Stimulated activated CD8-positive, alpha-beta memory T cell treated with anti-CD3 and anti-CD28 coated beads, Interleukin-4, amount 100 ng/mL, for 48 hours (primary cell): ENCODE measurements around the gene GAN.

Source experiments
- DNase-seq: peaks from one replicate; pipeline ENCODE4 v3.0.0-alpha.2; 2020

Gene GAN

GRCh38 chr16:81360135-81360534 is 45.4 kb downstream of the GAN start:
- no peak for DNase-seq

GRCh38 chr16:81365731-81366130 is 51.0 kb downstream of the GAN start:
- DNase-seq, result no peak

GRCh38 chr16:81366316-81366932 is 51.7 kb downstream of the GAN start:
- DNase-seq, result no peak

GRCh38 chr16:81367821-81368220 is 53.1 kb downstream of the GAN start:
- DNase-seq, result no peak

- no peak for DNase-seq
Measured at GRCh38 chr16:81369888-81370504, 55.2 kb downstream of the GAN start.

GRCh38 chr16:81371106-81371505 is 56.3 kb downstream of the GAN start:
- DNase-seq, result no peak

- no peak for DNase-seq
Measured at GRCh38 chr16:81374550-81374949, 59.8 kb downstream of the GAN start.

- peak; percentile 54 for DNase-seq
Measured at GRCh38 chr16:81376880-81377279, 62.1 kb downstream of the GAN start.

- no peak for DNase-seq
Measured at GRCh38 chr16:81378049-81378448, 63.3 kb downstream of the GAN start.

GRCh38 chr16:81380932-81381331 is 66.2 kb downstream of the GAN start:
- no peak for DNase-seq

GRCh38 chr16:81384006-81384405 is 69.2 kb downstream of the GAN start:
- DNase-seq, result no peak

GRCh38 chr16:81385031-81385756 is 70.4 kb downstream of the GAN start:
- no peak for DNase-seq

- DNase-seq, result no peak
Measured at GRCh38 chr16:81388357-81388756, 73.6 kb downstream of the GAN start.

- DNase-seq, result no peak
Measured at GRCh38 chr16:81390840-81391239, 76.1 kb downstream of the GAN start.

GRCh38 chr16:81392011-81392410 is 77.2 kb downstream of the GAN start:
- DNase-seq, result no peak

GRCh38 chr16:81394416-81394815 is 79.7 kb downstream of the GAN start:
- no peak for DNase-seq

- no peak for DNase-seq
Measured at GRCh38 chr16:81394966-81395655, 80.3 kb downstream of the GAN start.

GRCh38 chr16:81397058-81397878 is 82.5 kb downstream of the GAN start:
- DNase-seq, result no peak

GRCh38 chr16:81397879-81398520 is 83.2 kb downstream of the GAN start:
- DNase-seq, result no peak

- no peak for DNase-seq
Measured at GRCh38 chr16:81399909-81400308, 85.1 kb downstream of the GAN start.

- no peak for DNase-seq
Measured at GRCh38 chr16:81401035-81401950, 86.5 kb downstream of the GAN start.
